ENCODE results near the gene MYB. TPM values are rescaled to one million over a fixed set of nuclear protein-coding genes. Genes with fewer than 3 reads are reported as not detected.
"Not testable (repeated sequence)": the region's sequence is repeated elsewhere in the genome, so short reads cannot be mapped to it uniquely, and the experiment has no call there.

MYB gene
- total and polyA plus RNA-seq, 2 experiments from 2014 or later = 4.2 to 7.9 TPM

DNA sequence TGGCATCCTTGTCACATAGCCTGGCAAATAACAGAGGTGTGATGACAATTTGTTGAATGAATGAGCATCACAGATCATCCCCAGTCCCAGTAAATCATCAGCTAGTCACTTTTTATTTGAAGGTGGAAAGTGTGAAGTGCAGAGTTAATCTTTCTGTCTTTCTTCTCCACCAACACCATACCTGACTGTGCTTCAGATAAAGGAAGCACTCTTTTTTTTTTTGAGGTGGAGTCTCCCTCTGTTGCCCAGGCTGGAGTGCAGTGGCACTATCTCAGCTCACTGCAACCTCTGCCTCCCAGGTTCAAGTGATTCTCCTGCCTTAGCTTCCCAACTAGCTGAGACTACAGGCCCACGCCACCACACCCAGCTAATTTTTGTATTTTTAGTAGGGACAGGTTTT, 38.9 kb upstream of the MYB start:
- not testable (repeated sequence) for H3K27ac Mint-ChIP-seq; H3K27me3 Mint-ChIP-seq (ENCODE audit: insufficient read depth, low read depth, poor library complexity); H3K36me3 ChIP-seq (ENCODE audit: insufficient read depth); H3K4me1 ChIP-seq (ENCODE audit: insufficient read depth); H3K4me2 ChIP-seq; H3K9me2 ChIP-seq (ENCODE audit: insufficient read depth); H3K36me3 Mint-ChIP-seq (ENCODE audit: low read depth); H3K4me3 ChIP-seq; H3K4me3 Mint-ChIP-seq; H3K79me2 ChIP-seq (replicated peaks; ENCODE audit: insufficient read depth); DNase-seq (ENCODE audit: low spot score); H4K20me1 ChIP-seq (replicated peaks; ENCODE audit: insufficient read depth); H3F3A ChIP-seq (replicated peaks; ENCODE audit: low read depth); H3K27me3 ChIP-seq (ENCODE audit: insufficient read depth); ATAC-seq; H3K9me3 Mint-ChIP-seq; H3K27ac ChIP-seq (ENCODE audit: low read depth)
- peaks cover 23% of the 10 kb centered on the region for H3K4me1 Mint-ChIP-seq
- H2AFZ ChIP-seq = 0 out of 2 replicates have a peak overlapping the region, but pooled peaks have one; percentile 89

DNA sequence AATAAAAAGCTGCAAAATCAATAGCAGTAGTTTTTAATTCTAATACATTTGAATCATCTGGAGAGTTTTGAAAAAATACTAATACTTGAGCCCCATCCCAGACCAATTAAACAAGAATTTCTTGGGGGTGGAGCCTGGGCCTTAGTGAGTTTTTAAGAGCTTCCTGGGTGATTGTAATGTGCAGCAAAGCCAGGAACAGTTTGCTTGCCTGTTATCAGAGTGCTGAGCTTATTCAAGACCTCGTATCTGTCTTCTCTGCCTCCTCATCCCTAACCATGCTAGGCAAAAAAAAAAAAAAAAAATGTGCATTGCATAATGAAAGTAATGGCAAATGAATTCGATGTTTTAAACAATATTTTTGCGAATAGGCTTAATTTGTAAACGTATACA, 36.4 kb upstream of the MYB start:
- Mint-ChIP-seq H3K27me3 (ENCODE audit: insufficient read depth, low read depth, poor library complexity) (peaks cover 2% of the 10 kb centered on the region), H3K4me3 (no peak overlapping the region), H3K36me3 (ENCODE audit: low read depth) (no peaks in the 10 kb centered on the region), H3K4me1 (peaks cover 21% of the 10 kb centered on the region), H3K9me3 (no peaks in the 10 kb centered on the region), H3K27ac (no peak overlapping the region)
- ATAC-seq (no peak), DNase-seq (ENCODE audit: low spot score) (no peak)
- Histone ChIP-seq H3K4me3 (no peak overlapping the region), H3K27me3 (ENCODE audit: insufficient read depth) (no peaks in the 10 kb centered on the region), H3K4me2 (no peak overlapping the region), H3K9me2 (ENCODE audit: insufficient read depth) (no peaks in the 10 kb centered on the region), H3K79me2 (replicated peaks; ENCODE audit: insufficient read depth) (no peaks in the 10 kb centered on the region), H3F3A (replicated peaks; ENCODE audit: low read depth) (no peaks in the 10 kb centered on the region), H4K20me1 (replicated peaks; ENCODE audit: insufficient read depth) (no peaks in the 10 kb centered on the region), H3K36me3 (ENCODE audit: insufficient read depth) (no peaks in the 10 kb centered on the region), H3K27ac (ENCODE audit: low read depth) (no peak overlapping the region), H3K4me1 (ENCODE audit: insufficient read depth) (peaks cover 7% of the 10 kb centered on the region), H2AFZ (no peak overlapping the region)
- TF ChIP-seq, protein P1, sequence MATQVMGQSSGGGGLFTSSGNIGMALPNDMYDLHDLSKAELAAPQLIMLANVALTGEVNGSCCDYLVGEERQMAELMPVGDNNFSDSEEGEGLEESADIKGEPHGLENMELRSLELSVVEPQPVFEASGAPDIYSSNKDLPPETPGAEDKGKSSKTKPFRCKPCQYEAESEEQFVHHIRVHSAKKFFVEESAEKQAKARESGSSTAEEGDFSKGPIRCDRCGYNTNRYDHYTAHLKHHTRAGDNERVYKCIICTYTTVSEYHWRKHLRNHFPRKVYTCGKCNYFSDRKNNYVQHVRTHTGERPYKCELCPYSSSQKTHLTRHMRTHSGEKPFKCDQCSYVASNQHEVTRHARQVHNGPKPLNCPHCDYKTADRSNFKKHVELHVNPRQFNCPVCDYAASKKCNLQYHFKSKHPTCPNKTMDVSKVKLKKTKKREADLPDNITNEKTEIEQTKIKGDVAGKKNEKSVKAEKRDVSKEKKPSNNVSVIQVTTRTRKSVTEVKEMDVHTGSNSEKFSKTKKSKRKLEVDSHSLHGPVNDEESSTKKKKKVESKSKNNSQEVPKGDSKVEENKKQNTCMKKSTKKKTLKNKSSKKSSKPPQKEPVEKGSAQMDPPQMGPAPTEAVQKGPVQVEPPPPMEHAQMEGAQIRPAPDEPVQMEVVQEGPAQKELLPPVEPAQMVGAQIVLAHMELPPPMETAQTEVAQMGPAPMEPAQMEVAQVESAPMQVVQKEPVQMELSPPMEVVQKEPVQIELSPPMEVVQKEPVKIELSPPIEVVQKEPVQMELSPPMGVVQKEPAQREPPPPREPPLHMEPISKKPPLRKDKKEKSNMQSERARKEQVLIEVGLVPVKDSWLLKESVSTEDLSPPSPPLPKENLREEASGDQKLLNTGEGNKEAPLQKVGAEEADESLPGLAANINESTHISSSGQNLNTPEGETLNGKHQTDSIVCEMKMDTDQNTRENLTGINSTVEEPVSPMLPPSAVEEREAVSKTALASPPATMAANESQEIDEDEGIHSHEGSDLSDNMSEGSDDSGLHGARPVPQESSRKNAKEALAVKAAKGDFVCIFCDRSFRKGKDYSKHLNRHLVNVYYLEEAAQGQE (IDR thresholded peaks at IDR 0.05; ENCODE audit: unreplicated experiment) = no peak
- TF ChIP-seq, protein P2, sequence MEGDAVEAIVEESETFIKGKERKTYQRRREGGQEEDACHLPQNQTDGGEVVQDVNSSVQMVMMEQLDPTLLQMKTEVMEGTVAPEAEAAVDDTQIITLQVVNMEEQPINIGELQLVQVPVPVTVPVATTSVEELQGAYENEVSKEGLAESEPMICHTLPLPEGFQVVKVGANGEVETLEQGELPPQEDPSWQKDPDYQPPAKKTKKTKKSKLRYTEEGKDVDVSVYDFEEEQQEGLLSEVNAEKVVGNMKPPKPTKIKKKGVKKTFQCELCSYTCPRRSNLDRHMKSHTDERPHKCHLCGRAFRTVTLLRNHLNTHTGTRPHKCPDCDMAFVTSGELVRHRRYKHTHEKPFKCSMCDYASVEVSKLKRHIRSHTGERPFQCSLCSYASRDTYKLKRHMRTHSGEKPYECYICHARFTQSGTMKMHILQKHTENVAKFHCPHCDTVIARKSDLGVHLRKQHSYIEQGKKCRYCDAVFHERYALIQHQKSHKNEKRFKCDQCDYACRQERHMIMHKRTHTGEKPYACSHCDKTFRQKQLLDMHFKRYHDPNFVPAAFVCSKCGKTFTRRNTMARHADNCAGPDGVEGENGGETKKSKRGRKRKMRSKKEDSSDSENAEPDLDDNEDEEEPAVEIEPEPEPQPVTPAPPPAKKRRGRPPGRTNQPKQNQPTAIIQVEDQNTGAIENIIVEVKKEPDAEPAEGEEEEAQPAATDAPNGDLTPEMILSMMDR (conservative IDR thresholded peaks at IDR 0.05; ENCODE audit: low read depth in 2 of 2) = no peak
- TF ChIP-seq STAT1 (IDR thresholded peaks at IDR 0.05; ENCODE audit: unreplicated experiment) = no peak
- no peak for TF ChIP-seq CREB1 (CRISPR knock-in tag; IDR thresholded peaks at IDR 0.05; ENCODE audit: low read depth)
- no peak for TF ChIP-seq NANOG (IDR thresholded peaks at IDR 0.05; ENCODE audit: borderline replicate concordance)
- no peak for TF ChIP-seq ZNF114 (CRISPR knock-in tag; IDR thresholded peaks at IDR 0.05)
- TF ChIP-seq ZNF331 (CRISPR knock-in tag; IDR thresholded peaks at IDR 0.05; ENCODE audit: low read depth) = no peak
- TF ChIP-seq JUNB (IDR thresholded peaks at IDR 0.05; ENCODE audit: unreplicated experiment) = no peak

Data from GM23338 (cell line).